ENCODE data around the gene RANBP1.

- TF ChIP-seq CTCF (conservative IDR thresholded peaks at IDR 0.05; ENCODE audit: low read depth, low read length): no peak
- TF ChIP-seq EZH2 (IDR thresholded peaks at IDR 0.05; ENCODE audit: borderline replicate concordance, low read depth, low read length, poor library complexity, severe bottlenecking): no peak
Measured at GRCh38 chr22:20068640-20069039, 47.3 kb upstream of the RANBP1 start.

All from A673 (cell line).